WTC11 (cell line): ENCODE results near the gene HRH3.

Source experiments
- ATF2 ChIP-seq: sonication (generic); formaldehyde crosslinking; IDR thresholded peaks from 2 replicates; pipeline ENCODE4 v1.8.1; 2022; ENCODE audit warnings: low read depth, missing genetic modification reagents, borderline replicate concordance
- ATF3 ChIP-seq: sonication (generic); formaldehyde crosslinking; conservative IDR thresholded peaks from 2 replicates; pipeline ENCODE4 v1.8.1; 2022; ENCODE audit warnings: mild to moderate bottlenecking, missing genetic modification reagents
- CTCF ChIP-seq: fragments of 200-600 bp; IDR thresholded peaks from 2 replicates; pipeline ENCODE4 v1.8.0; 2022; ENCODE audit warnings: antibody characterized with exemption
- E2F1 ChIP-seq: sonication (generic); formaldehyde crosslinking; IDR thresholded peaks from 2 replicates; pipeline ENCODE4 v1.8.0; 2022; ENCODE audit warnings: mild to moderate bottlenecking, missing genetic modification reagents
- ERG ChIP-seq: fragments of 250-450 bp; sonication (Bioruptor Pico); IDR thresholded peaks from 2 replicates; pipeline ENCODE4 v1.8.0; 2021; ENCODE audit warnings: mild to moderate bottlenecking
- FOXP1 ChIP-seq: sonication (generic); formaldehyde crosslinking; IDR thresholded peaks from 2 replicates; pipeline ENCODE4 v1.8.0; 2022; ENCODE audit warnings: missing genetic modification reagents, mild to moderate bottlenecking, moderate library complexity, borderline replicate concordance
- NFE2L1 ChIP-seq: sonication (generic); formaldehyde crosslinking; IDR thresholded peaks from 2 replicates; pipeline ENCODE4 v1.8.1; 2023; ENCODE audit warnings: missing genetic modification reagents
- SP1 ChIP-seq: sonication (generic); formaldehyde crosslinking; conservative IDR thresholded peaks from 2 replicates; pipeline ENCODE4 v1.8.1; 2022; ENCODE audit warnings: missing genetic modification reagents
- USF2 ChIP-seq: sonication (generic); formaldehyde crosslinking; IDR thresholded peaks from 2 replicates; pipeline ENCODE4 v1.8.1; 2023; ENCODE audit warnings: mild to moderate bottlenecking, missing genetic modification reagents, moderate library complexity
- ZNF396 ChIP-seq: fragments of 250-450 bp; sonication (Bioruptor Pico); IDR thresholded peaks from 2 replicates; pipeline ENCODE4 v1.8.0; 2021; ENCODE audit warnings: mild to moderate bottlenecking, moderate library complexity, borderline replicate concordance

- no peak for TF ChIP-seq USF2 (CRISPR knock-in tag)
- no peak for TF ChIP-seq ZNF396 (CRISPR knock-in tag)
- no peak for TF ChIP-seq E2F1
- TF ChIP-seq CTCF, result no peak
- TF ChIP-seq ATF3, result no peak
- no peak for TF ChIP-seq ERG (CRISPR knock-in tag)
- TF ChIP-seq FOXP1 (CRISPR knock-in tag), result no peak
- TF ChIP-seq NFE2L1, result no peak
- no peak for TF ChIP-seq SP1 (CRISPR knock-in tag)
- no peak for TF ChIP-seq ATF2 (CRISPR knock-in tag)
Observed at GRCh38 chr20:62217913-62218773, 1.9 kb downstream of the HRH3 start.
